DND-41 (cell line): ENCODE measurements around the gene SGSH.

Experiments used
- EZH2 ChIP-seq: IDR thresholded peaks from 3 replicates; pipeline ENCODE4 v1.6.1; 2012; ENCODE audit warnings: borderline replicate concordance, low read depth, mild to moderate bottlenecking, moderate library complexity, low read length, inconsistent platforms; ENCODE audit not compliant: severe bottlenecking
- TF ChIP-seq, protein P1 (sequence below): IDR thresholded peaks from 2 replicates; pipeline ENCODE4 v1.5.1; 2012; ENCODE audit warnings: borderline replicate concordance, low read length, moderate library complexity, mild to moderate bottlenecking; ENCODE audit not compliant: poor library complexity, severe bottlenecking; ENCODE audit errors: extremely low read depth

DNA sequence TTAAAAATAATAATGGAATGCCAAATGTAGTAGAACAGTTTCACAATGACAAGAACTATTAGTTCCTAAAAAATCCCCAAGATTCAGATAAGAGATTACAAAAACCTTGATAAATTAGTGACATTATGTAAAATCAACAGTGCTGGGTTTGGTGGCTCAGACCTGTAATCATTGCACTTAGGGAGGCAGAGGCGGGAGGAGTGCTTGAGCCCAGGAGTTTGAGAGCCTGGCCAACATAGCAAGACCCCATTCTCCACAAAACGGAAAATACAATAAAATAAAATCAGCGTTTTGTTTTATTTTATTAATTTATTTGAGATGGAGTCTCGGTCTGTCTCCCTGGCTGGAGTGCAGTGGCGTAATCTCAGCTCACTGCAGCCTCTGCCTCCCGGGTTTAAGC lies 46.2 kb downstream of the SGSH start:
- TF ChIP-seq, protein P1, sequence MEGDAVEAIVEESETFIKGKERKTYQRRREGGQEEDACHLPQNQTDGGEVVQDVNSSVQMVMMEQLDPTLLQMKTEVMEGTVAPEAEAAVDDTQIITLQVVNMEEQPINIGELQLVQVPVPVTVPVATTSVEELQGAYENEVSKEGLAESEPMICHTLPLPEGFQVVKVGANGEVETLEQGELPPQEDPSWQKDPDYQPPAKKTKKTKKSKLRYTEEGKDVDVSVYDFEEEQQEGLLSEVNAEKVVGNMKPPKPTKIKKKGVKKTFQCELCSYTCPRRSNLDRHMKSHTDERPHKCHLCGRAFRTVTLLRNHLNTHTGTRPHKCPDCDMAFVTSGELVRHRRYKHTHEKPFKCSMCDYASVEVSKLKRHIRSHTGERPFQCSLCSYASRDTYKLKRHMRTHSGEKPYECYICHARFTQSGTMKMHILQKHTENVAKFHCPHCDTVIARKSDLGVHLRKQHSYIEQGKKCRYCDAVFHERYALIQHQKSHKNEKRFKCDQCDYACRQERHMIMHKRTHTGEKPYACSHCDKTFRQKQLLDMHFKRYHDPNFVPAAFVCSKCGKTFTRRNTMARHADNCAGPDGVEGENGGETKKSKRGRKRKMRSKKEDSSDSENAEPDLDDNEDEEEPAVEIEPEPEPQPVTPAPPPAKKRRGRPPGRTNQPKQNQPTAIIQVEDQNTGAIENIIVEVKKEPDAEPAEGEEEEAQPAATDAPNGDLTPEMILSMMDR = no peak
- no peak for TF ChIP-seq EZH2
